Measurements from ENCODE around the gene TAS2R8.
A peak's percentile ranks its signal among the peaks of the same experiment; 100 is the strongest.
"Not testable (repeated sequence)": the region's sequence is repeated elsewhere in the genome, so short reads cannot be mapped to it uniquely, and the experiment has no call there.

Gene TAS2R8, protein sequence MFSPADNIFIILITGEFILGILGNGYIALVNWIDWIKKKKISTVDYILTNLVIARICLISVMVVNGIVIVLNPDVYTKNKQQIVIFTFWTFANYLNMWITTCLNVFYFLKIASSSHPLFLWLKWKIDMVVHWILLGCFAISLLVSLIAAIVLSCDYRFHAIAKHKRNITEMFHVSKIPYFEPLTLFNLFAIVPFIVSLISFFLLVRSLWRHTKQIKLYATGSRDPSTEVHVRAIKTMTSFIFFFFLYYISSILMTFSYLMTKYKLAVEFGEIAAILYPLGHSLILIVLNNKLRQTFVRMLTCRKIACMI

DNA sequence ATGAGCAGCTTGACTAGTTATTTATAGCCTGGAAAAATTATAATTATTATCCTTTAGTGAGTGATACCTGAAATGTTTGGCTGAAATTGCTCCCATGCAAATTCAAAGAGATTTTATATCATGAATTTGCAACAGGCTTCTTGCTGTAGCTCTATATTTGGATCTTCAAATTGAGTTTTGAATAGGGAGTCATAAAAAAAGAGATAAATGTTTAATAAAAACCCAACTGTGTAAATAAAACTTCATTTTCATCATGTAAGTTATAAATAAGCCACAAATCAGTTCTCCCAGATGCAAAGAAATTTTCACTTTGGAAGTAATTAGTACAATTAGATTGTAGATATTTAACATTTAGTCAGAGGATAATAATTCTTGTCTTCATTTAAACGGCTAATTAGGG lies at the start of gene TAS2R8:
Gene TAS2R8, minus strand, starts transcription at position 101 of the 400 bp plus-strand sequence. CDS start 306 bp downstream, outside the sequence.
- DNase-seq: no peak

DNA sequence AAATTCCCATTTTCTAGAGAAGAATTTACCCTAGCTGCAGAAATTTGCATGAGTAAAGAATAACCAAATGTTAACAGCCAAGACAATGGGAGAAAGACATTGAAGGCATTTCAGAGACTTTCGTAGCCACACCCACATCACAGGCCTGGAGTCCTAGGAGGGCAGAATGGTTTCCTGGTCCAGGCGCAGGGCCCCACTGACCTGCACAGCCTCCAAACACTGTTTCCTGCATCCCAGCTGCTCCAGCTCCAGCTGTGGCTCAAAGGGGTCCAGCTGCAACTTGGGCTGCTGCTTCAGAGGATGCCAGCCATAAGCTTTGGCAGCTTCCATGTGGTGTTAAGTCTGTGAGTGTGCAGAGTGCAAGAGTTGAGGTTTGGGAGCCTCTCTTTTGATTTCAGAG lies 48.7 kb upstream of the TAS2R8 start:
- DNase-seq: no peak

DNA sequence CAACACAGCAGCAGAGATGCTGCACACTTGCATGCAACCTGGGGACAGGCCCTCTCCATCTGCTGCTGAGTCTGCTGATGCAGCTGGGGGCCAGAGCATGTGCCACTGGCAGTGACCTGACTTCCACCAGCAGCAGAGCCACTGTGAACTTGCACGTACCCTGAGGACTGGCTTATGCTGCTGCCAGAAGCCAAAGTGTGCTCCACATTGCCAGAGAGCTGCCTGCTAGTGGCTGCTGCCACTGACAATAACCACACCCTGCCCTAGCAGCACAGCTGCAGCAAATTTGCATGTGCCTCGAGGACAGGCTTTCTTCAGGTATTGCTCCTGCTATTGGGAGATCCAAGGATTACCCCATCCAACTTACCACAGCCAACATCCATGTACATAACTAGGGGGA lies 46.7 kb upstream of the TAS2R8 start:
- no peak for DNase-seq

DNA sequence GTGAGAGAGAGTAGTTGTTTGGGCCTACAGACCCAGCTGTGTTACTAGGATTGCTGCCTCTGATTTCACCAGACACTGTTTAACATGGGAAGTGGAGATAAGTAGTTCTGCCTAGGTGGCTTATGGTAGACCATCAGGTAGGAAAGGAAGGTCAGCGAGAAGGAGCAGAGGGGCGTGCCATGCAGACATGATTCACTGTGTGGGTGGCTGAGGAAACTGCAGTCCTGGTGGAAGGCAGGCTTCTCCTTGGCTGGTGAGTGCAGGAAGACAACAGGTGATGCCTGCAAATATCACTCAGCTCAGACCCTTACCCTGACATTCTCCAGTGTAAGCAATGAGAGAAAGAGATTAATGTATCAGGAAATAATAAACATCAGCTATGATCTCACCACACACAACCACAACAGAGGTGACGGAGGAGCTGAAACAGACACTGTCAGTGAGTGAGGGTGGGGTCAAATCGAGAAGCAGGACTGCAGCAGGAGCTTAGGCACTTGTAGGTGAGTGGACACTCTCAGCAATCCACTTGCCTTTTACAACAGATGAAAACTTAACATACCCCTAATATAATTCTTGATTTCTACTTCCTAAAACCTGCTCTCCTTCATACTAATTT lies 44.3 kb upstream of the TAS2R8 start:
- DNase-seq: no peak

DNA sequence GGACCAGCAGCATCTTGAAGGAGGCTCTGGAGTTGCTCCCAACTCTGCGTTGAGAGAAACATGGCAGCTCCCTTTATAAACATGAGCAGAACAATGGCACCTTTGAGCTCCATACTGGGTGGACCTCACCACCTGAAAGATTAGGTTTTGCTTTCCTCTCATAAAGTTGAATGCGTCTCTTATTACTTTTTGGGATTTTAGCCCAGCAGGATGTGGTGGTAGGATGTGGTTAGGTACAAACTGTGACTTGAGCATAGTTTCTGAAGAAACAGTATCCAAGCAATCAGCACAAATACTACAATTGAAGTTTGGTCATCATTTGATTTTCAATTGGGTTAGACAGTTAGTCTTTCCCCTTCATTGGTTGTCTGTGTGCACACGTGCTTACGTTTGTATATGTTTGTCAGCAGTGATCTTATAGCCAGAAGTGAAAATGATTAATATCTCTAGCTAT lies 42.4 kb upstream of the TAS2R8 start, which contains the start of gene PRR4:
Gene PRR4, minus strand, starts transcription at position 51 of the 454 bp plus-strand sequence. Its CDS starts 38 bp downstream, at position 13.
- no peak for DNase-seq

DNA sequence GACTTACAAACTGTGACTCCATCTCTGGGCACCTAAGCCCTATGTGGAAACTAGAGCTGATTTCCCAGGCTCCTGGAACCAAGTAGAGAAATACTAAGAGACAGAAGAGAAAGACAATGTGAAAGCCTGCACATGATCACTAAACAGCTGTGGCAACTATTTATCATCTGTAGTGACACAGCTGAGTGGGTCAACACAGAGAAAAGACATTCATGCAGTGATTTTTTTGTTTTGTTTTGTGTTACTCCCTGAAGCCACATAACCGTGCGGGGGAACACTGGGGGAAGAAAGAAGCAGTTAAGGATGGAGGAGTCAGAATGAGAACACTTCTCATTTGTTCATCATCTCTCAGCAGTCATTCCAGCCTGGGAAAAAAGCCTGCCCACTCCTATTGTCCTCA lies 40.7 kb upstream of the TAS2R8 start:
- DNase-seq: no peak

DNA sequence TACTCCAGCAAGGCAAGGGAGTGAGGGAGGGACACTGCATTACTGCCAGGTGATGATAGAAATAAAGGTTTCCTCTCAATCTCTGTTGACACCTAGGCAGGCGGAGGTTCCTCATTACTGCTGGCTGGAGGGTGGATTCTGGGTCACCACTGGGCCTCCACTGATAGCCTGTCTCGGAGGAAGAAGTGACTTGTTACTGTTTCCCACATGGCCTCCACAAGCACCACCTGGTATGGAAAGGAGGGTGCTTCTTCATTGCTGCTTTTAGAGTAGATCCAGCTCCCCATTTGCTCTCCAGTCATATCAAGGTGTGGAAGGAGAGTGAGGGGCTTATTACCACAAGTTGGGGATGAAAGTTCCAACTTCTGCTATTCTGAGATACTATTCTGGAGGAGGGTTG lies 35.8 kb upstream of the TAS2R8 start:
- no peak for DNase-seq

DNA sequence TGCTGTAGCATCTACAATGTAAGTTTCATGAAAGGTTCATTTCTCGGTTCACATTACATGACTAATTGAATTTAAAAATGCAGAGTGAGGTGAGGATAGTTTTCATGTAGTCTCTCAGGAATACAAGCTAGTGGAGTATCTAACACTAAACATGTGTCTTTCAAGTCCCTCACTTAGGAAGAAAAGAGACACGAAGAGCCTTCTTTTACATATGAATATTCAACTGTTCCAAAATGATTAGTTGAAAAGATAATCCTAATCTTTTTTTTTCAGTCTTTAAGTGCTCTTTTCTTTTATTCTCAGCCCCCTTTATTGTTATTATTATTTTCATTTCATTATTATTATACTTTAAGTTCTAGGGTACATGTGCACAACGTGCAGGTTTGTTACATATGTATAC lies 31.4 kb upstream of the TAS2R8 start:
- DNase-seq: no peak

DNA sequence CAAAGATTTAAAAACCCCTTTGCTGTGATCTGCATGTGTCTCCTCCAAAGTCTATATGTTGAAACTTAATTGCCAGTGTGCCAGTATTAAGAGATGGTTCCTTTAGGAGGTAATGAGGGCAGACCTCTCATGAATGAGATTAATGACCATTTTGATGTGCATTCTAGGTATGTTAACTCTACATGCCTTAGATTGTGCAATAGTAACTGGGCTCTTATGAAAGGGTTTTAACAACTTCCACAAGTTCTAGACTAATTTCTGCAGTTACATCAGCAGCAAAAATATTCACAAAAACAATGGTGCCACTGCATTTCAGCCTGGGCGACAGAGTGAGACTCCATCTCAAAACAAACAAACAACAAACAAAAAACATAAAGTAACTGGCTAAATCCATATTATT lies 22.9 kb upstream of the TAS2R8 start:
- DNase-seq: no peak

DNA sequence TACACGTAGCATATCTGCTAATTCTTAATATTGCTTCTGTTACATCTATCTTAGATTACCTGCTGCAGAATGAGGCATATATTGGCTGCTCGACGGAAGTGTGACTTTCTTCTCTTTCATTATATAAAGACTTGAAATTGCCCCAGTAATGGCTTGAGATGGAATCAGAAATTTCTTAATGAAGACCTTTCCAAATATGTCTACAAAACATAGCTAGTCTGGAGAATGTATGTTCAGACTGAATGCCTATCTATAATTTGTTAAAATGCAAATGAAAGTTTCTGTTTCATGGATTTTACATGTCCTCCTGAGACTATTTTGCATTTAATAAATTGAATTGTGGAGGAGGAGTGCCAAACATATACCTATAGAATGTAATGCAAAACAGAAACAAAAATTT lies 19.2 kb upstream of the TAS2R8 start, which contains the start of gene TAS2R10:
Gene TAS2R10, minus strand, starts transcription at position 101 of the 400 bp plus-strand sequence. Its CDS starts 89 bp downstream, at position 12.
- no peak for DNase-seq

DNA sequence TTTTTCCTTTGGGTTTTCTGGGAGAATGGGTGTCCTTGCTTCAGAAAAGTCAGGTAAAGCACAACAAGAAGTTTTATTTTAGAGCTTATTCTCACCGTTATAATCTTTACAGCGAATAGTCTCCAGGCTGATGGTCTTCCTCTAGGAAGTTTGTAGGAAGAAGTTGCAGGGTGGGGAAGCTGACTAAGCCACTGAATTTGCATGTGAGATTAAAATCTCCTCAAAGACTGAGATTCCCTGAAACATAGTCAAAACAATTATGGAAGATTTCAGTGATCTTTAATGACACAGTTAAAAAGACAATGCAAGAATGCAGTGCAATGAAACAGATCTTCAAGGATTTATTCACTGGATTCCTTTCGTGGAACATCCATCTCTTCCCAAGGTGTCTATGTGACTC lies 17.9 kb upstream of the TAS2R8 start:
- DNase-seq: no peak

DNA sequence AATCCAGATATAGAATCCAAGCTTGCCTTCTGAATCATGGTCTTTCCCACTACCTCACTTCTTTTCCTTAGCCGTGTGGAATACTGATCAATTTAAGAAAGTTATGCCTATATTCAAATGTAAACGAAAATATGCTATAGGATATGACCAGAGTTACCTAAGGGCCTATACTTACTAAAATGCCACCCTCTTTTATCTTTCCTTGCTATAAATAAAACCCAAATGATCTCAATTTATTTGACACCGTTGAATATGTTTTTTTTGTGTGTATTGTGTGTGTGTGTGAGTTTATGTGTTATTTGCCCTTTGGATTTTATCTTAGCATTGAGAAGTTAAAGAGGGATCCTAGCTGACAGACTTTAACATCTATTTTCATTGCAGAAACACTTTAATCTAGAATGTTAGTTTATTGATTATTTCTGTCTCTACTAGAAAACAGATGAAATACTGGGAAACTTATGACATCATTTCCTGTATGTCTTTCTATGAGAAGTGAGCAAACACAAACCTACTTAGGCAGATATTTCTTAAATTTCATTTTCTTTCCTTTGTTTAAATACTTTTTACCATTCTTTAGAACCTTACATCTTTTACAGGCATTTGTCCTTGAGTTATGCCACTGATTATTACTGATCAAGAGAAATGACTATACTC lies 4.9 kb upstream of the TAS2R8 start:
- DNase-seq: no peak

DNA sequence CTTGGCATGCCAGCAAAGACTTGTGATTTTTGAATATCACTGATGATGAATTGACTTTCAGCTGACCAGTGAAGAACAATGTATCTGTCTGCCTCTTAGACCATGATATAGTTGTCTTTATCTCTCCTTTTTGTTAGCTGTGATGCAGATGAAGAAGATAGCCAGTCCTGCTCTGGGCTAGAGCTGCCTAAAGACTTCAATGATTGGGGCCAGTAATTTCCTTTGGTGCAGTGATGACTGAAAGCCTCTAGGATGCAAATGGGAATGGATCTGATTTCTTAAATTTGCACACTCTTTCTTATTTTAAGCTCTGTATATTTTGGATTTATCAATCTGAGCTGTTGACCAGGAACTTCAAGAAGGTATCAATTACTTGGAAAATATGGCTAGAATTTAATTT lies 3.0 kb upstream of the TAS2R8 start, which contains the start of gene TAS2R9:
Gene TAS2R9, minus strand, starts transcription at position 101 of the 400 bp plus-strand sequence. Its CDS starts 93 bp downstream, at position 8.
- DNase-seq: no peak

DNA sequence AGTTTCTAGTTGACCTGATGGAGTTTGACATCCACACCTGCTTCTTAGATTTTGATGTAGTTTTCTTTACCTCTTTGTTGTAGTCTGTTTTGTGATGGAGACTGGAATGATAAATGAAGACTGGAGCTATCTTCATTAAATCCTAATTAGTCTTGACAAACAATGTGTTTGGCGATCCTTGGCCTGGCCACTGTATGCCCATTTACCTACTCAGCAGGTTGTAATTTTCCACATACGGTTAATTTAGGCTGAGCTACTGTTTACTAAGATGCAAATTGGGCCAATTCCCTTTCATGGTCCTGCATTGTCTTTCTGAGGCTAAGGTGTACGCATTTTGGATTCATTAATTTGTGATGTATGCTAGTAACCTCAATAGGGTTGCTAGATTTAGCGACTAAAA lies 4.5 kb downstream of the TAS2R8 start, which contains the start of gene TAS2R7:
Gene TAS2R7, minus strand, starts transcription at position 41 of the 400 bp plus-strand sequence. CDS start 57 bp downstream, outside the sequence.
- DNase-seq: no peak

DNA sequence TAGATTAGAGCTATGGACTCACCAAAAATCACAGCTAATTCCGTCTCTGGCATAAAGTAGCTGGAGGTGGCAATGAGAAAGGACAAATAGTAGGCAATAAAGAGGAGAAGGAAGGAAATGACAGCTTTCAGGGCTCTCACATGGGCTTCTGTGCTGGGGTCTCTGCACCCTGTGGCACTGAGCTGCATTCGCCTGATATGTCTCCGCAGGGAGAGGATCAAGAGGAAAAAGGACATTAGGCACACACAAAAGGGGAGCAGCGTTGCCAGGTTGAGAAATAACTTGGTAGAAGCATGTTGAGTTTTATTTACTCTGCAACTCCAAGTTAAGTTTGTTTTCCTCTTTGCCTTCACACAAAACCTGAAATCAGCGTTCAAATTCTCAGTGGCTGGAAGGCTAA lies 5.3 kb downstream of the TAS2R8 start:
- DNase-seq: no peak

DNA sequence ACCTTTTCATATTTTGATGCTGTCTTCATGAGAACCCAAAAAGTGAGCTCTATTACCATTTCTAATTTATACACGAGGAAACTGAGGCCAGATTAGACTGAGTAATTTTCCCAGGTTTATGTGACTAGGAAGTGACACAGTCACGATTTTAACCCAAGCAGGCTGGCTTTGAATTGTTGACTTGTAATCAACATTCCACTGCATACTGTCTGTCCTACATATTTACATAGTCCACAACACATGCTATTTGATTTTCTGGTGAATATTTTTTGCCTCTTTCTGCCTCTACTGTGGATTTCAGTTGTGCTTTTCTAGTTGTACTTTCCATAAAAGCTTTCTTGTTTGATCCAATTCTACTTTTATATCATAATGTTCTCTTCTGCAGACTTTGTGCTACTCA lies 12.9 kb downstream of the TAS2R8 start:
- no peak for DNase-seq

DNA sequence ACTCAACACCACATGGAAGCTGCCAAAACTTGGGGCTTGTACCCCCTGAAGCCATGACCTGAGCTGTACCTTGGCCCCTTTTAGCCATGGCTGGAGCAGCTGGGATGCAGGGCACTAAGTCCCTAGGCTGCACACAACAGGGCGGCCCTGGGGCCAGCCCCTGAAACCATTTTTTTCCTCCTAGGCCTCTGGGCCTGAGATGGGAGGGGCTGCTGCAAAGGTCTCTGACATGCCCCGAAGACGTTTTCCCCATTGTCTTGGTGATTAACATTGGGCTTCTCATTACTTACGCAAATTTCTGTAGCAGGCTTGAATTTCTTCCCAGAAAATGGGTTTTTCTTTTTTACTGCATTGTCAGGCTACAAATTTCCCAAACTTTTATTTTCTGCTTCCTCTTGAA lies 15.3 kb downstream of the TAS2R8 start:
- DNase-seq: not testable (repeated sequence)

DNA sequence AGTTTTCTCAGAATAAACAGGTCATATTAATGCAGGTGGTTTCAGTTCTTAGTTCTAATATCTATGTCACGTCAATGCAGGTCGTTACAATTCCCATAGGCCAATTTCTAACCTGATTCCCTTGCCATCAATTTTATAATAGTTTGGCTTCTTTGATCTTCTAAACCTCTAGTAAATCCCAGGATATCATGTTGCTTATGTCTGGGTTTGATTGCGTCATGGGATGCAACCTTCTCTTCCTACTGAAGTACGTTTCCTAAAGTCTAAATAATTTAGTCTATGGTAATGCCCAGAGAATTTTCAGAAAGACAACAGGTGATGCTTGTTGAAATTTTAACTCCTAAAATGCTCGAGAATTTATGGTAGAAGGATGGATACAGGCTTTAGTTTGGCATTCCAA lies 23.8 kb downstream of the TAS2R8 start:
- DNase-seq: no peak

DNA sequence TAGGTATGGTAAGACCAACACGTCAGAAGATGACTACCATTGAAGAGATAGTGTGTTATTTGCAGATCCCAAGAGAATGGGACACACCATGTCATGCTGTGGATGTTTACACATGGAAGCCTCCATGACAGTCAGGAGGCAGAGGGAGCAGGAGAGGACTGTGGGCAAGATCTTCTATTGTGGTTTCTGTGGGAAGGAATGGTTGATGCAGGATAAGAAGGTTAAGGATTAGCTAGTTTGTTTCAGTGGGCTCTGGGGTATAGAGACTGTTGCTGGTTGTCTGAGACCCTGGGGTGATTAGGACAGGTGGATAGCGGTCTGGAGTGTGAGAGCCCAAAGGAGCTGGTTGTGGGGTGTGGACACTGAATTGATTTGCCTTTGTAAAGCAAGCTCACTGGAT lies 28.0 kb downstream of the TAS2R8 start:
- DNase-seq: no peak

DNA sequence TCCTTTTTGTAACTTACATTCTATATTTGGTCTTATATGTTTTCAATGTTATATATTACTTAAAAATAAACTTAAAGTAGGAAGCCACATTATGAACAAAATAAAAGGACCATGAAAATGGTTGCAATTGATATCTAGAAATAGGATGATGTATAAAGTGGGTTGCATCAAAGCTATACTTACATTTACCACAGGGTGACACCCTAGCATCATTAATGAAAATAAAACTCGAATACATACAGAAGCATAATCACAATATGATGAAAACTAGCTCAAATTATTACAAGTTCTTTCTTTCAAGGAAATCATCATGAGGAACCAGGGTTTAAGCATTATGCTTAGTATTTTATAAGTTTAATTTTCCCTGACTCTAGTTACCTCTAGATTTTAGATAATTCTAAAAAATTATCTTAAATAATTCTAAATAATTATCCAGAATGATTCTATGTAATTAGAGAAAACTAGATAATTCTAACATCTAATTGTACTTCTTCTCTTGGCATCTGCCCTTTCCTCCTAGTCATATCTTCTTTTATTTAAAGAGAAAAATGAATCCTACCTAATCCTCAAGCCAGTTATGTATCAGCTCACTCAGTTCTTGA lies 35.9 kb downstream of the TAS2R8 start:
- DNase-seq: peak; percentile 45

DNA sequence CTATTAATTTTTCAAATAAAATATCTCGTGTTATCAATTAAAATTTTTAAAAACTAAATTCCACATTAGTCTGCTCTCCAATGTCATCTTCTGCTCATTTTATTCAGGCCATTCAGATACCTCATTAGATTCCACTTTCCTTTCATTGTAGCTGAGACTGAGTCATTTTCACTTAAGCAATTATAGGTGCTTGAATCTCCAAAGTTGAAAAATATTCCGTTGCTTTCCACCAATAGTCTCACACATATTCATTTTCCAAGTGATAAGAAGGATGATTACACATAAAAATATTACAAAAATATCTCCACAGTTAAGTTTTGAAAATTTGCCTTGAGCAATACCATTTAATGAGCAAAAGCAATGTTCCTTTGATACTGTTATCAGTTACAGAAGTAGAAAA lies 47.4 kb downstream of the TAS2R8 start:
- no peak for DNase-seq

DNA sequence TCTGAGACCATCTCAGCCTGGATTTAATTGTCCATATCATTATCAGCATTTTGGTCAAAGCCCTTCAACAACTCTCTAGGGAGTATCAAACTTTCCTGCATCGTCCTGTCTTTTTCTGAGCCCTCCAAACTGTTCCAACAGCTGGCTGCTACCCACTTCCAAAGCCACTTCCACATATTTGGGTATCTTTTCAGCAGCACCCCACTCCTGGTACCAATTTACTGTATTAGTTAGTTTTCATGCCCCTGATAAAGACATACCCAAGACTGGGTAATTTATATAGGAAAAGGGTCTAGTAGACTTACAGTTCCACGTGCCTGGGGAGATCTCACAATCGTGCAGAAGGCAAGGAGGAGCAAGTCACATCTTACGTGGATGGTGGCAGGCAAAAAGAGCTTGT lies 50.9 kb downstream of the TAS2R8 start:
- no peak for DNase-seq

All from suppressor macrophage treated with lipopolysaccharide for 4 hours (primary cell).